NT2/D1 (cell line): ENCODE data around the gene SYNPO2L.
"Not testable (repeated sequence)": the region's sequence is repeated elsewhere in the genome, so short reads cannot be mapped to it uniquely, and the experiment has no call there.

Experiments used
- SUZ12 ChIP-seq: IDR thresholded peaks from 2 replicates; pipeline ENCODE4 v1.6.1; 2011; ENCODE audit not compliant: insufficient read length, insufficient read depth; ENCODE audit errors: extremely low read depth
- ZNF274 ChIP-seq: IDR thresholded peaks from 2 replicates; pipeline ENCODE4 v1.6.1; 2011; ENCODE audit warnings: mild to moderate bottlenecking, low read depth, low read length

DNA sequence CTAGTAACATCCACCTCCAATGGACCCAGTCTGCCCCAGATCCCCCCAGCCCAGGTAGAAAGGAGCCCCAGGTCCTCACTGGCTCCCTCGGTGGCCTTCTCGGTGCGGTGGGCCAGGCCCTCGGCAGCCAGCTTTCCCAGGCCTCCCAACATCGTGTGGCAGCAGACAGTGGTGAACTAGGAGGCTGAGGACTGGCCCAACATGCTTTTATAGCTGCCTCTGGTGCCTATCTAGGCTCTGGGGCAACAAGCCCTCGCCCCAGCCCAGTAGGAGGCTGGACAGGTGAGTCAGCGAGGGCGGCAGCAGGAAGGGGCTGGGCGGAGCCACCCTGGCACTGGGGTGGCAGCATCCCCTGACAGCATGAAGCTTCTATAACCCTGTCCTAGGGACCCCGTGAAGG lies 7.8 kb upstream of the SYNPO2L start:
- not testable (repeated sequence) for TF ChIP-seq SUZ12, ZNF274
